ENCODE measurements around the gene GLS.
"Not testable (repeated sequence)": the region's sequence is repeated elsewhere in the genome, so short reads cannot be mapped to it uniquely, and the experiment has no call there.

GLS gene

DNA sequence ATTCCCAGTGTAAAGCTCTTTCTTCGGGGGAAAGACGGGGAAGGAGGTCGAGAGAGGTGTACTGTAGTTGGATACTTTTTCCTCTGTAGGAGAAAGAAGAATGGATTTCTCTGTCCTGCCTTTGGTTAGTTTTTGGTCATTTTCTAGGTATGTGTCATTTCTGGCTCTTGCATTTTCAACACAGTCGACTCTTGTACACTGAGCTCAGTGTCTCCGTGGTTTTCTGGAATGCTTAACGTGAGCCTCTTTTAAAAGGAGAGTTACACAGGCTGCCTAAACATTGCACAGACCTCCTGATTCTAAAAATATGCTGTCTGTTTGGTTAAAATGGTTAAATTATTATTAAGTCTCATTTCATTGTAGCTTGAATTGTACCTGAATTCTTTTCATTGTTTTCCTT is 21.8 kb upstream of the GLS start:
- DNase-seq: no peak

GRCh38 chr2:190859347-190860297 is 21.0 kb upstream of the GLS start:
- no peak for DNase-seq

- DNase-seq: no peak
Measured at GRCh38 chr2:190860985-190861680, 19.5 kb upstream of the GLS start.

GRCh38 chr2:190862128-190862527 is 18.5 kb upstream of the GLS start:
- DNase-seq: not testable (repeated sequence)

DNA sequence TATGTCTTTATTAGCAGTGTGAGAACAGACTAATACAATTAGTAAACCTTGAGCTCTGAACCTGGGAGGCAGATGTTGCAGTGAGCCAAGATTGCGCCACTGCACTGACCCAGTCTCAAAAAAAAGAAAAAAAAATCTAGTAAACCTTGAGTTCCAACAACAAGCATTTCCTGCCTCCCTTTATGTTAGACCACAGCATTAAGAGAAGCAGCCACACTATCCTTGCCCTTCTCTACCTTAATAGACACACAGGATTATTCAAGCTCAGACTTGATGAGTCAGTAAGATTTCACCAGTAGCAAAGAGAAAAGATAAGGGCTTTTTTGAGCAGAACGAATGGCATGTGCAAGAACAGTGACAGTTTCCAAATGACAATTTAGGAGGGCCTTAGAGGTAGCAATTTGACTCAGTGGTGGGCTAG is 18.0 kb upstream of the GLS start:
- no peak for DNase-seq

DNA sequence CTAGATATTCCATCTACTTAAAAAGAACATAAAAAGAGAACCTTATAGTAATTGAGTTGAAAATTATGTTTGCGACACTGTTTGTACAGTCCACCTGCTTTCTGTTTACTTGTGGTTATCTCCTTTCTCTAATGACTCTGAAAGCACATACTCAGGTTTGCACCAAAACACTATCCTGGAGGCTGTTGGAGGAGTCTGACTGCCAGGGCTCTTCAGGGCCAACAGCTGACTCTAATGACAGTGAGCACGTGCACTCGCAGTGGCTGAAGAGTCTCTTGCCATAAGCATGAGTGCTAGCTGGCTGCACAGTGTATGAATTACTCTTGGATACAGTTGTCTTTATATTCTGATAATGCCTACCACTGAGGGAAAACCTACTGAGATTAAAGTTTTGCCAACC is 16.7 kb upstream of the GLS start:
- DNase-seq: no peak

DNA sequence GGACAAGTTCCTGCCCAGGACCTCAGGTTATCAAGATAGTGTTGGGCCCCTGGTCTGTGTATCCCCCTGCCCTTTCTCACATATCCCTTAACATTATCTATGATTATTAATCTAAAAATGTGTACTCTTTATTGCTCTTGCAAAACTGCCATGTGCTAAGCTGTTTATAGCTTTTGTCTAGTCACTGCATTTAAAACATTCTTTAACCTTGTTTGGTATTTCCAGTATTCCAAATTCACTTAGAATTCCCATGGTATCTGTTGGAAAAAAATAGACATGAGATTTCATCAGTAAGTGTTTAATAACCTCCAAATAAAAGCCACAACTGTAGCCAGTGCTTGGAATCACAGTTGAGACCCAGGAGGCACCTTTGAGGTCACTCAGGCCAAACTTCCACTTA is 16.2 kb upstream of the GLS start:
- DNase-seq: no peak

DNA sequence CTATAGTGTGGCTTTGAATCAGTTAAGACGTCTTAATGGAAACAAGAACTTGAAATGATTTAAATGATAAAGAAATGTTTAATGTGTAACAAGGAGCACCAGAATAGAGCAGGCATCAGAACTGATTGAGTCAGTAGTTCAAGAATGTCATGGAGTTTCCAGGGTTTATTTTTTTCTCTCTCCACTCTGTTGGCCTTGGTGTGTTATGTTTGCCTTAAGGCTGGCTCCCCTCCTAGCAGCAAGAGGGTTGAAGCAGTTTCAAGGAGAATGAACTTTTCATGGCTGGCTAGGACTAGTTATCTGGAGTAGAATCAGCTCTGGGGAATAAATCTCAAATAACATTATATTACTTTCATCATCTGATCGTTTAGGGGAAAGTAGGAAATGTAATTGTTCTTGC is 13.4 kb upstream of the GLS start:
- no peak for DNase-seq

DNA sequence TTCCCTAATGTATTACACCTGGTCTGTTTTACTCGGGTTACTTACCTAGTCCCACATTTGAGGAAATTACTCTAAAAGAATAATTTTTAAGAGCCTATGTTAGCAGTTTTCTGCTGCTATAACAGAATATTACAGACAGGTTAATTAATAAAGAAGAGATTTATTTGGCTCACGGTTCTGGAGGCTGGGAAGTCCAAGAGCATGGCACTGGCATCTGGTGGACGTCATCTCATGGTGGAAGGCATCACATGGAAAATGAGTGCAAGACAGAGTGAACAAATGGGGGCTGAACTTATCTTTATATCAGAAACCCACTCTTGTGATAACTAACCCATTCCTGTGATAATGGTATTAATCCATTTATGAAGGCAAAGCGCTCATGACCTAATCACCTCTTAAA is 12.8 kb upstream of the GLS start:
- no peak for DNase-seq

DNA sequence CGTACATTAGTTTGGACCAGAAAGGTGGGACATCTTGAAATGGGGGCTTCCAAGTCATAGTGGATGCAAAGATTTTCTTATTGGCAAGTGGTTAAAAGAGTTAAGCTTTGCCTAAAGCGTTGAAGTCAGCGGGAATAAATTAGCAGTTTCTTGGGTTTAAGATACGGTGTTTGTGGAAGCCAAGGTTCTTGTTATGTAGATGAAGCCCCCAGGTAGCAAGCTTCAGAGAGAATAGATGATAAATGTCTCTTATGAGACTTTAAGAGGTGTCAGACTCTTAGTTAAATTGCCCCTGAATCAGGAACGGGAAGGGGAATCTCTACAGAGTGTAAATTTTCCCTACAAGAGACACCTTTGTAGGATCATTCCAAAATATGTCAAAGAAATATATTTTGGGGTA is 10.9 kb upstream of the GLS start:
- no peak for DNase-seq

DNA sequence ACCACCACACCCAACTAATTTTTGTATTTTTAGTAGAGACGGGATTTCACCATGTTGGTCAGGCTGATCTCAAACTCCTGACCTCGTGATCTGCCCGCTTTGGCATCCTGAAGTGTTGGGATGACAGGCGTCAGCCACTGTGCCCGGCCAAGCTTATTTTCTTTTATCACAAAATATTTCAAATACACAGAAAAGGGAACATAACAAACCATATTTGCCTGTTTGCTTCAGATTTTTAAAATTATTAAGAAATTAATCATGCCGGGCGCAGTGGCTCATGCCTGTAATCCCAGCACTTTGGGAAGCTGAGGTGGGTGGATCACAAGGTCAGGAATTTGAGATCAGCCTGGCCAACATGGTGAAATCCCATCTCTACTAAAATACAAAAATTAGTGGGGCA is 7.2 kb upstream of the GLS start:
- DNase-seq: not testable (repeated sequence)

DNA sequence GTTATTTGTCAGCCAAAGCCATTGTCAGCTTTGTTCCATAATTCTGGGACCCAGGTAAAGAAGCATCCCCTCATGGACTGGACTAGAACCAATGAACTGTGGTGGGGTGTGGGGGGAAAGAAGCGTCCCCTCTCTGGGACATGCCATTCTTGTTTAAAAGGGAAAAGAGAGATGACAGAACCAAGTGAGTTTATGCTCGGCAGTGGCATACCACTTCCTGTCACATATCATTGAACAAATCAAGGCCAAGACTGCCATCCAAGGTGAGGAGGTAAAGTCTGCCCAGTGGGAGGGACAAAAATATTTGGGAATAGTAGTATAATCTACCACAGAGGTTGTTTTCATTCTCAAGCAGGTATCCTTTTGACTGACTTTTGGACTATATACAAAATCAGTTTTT is 4.7 kb upstream of the GLS start:
- DNase-seq: peak; percentile 42

GRCh38 chr2:190876631-190877030 is 4.0 kb upstream of the GLS start:
- no peak for DNase-seq

DNA sequence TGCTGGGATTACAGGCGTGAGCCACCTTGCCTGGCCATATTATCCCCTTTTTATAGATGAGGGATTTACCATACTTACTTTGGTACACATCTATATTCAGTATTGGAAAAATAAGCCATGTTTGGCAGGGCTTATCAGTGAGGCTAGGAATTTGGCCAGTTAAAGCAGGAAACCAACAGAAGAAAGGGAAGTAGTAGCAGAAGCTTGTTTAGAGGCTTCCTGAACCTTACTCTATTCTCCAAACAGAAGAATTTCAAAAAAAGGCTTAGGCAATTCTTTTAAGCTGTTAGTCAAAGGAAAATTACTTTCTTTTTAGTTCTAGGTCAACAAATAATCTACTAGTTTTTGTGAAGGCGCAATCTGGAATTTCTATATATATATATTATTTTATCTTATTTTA is 3.2 kb upstream of the GLS start:
- DNase-seq: no peak

DNA sequence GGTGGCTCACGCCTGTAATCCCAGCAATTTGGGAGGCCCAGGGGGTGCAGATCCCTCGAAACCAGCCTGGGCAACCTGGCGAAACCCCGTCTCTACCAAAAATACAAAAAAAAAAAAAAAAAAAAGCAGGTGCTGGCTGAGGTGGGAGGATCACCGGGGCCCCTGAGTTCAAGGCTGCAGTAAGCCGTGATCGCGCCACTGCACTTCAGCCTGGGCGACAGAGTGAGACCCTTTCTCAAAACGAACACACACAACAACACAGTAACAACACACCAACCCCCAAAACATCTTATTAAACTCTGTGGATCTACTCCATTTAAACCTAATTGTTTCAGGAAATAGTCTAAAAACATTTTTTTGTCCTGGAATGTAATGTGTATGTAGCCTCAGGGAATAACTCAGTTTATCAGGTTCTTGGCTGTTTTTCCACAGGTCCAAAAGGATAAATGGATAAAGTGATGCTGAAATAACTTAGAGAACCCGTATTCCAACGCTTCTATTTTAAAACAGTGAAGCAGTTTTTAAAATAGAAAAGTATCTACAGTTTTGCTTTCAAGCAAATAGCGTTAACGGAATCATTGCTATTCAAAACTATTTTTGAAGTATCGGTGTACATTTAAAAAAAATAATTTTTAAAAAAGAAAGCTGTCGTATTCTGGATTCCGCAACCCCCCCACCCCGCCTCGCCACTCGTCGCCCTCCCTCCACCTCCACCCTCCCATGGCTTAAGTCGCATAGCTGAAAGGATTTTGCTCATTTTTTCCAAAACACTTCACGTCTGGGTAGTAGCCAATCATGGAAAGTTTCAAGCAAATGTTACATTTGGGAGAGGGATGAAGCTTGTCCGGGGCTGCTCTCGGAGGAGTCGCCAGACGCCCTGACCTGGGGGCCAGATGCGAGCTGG is 895 bp upstream of the GLS start:
- no peak for DNase-seq

DNA sequence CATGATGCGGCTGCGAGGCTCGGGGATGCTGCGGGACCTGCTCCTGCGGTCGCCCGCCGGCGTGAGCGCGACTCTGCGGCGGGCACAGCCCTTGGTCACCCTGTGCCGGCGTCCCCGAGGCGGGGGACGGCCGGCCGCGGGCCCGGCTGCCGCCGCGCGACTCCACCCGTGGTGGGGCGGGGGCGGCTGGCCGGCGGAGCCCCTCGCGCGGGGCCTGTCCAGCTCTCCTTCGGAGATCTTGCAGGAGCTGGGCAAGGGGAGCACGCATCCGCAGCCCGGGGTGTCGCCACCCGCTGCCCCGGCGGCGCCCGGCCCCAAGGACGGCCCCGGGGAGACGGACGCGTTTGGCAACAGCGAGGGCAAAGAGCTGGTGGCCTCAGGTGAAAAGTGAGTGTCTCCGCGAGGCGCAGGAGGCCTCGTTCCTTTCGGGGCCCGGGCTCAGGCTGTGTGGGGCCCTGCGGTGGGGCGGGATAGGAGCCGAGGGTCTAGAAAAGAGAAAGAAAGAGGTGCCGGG is 520 bp downstream of the GLS start:
- DNase-seq: no peak

DNA sequence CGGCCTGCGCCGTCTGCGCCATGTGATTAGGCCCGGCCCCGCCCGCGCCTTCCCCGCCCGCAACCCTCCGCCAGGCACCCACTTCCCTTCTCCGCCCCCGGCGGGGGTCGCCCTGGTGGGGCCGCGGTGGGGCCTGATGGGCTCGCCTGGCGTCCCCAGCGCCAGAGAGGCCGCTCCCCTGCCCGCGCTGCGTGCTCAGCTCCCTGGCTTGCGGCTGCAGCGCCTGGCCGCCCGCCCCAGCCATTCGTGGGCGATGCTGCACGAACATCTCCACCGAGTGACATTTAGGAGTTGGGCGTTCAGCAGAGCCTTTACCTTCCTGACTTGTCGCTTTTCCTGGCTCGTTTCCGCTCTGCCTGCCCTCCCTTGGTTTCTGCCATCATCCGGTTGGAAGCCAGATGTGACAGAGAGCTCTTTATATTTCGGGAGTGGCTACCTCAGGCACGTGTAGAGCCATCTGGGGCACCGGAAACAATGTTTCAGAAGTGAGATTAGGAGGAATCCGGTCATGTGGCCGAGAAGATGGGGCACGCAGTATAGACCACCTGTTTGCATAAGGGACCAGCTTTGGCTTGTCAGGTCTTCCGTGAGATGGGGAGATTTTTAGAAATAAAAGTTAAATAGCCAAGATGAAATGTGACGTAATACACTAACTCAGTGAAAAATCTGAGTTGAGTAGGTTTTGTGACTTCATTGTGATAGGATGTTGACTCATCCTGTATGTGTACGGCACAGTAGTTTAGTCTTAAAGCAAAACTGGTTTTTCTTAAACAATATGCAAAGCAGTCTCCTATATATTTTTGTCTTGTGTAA is 1.2 kb downstream of the GLS start:
- peak; percentile 88 for DNase-seq

DNA sequence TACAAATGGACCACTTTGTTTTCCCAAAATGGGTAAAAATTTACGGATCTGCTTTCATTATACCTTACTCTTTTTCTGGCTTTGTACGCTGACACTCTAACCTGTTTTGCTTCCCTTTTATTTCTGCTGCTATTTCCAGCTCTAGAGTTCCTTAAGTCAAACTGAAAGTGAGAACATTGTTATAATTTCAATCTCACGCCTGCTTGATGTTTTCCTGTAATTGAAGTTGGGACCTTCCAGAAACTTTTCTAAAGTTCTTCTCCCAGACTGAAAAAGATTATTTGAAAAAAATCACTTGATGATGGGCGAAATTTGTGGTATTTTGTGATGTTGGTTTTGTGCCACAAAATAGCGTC is 1.8 kb downstream of the GLS start:
- no peak for DNase-seq

- no peak for DNase-seq
Measured at GRCh38 chr2:190882856-190883582, 2.4 kb downstream of the GLS start.

GRCh38 chr2:190885844-190886243 is 5.2 kb downstream of the GLS start:
- not testable (repeated sequence) for DNase-seq

GRCh38 chr2:190887089-190887488 is 6.5 kb downstream of the GLS start:
- no peak for DNase-seq

Data from central memory CD4-positive, alpha-beta T cell (primary cell).